WTC11 (cell line): ENCODE measurements around the gene BEX4. TPM values are rescaled to one million over a fixed set of nuclear protein-coding genes. Genes with fewer than 3 reads are reported as not detected.

Experiments
- ATAC-seq: fragments of 200-7000 bp; cut with Tn5 transposase; 2 replicates; pipeline ENCODE4 v1.10.0; 2021; ENCODE audit warnings: mild to moderate bottlenecking, moderate library complexity
- Bru-seq: library from RNA; stranded (reverse); fragments of 400-500 nt; gene quantifications from one replicate; lab custom pipeline; 2021; lab: Mats Ljungman, UMichigan
- CTCF ChIA-PET: fragments of 300-600 bp; sonication (Branson Sonifier 250); formaldehyde crosslinking; loops from one replicate; lab custom pipeline; 2021; ENCODE audit warnings: antibody characterized with exemption; lab: Charles Lee
- POLR2A ChIA-PET: fragments of 350-600 bp; sonication (Branson Sonifier 250); formaldehyde crosslinking; loops from one replicate; lab custom pipeline; 2021; ENCODE audit warnings: antibody characterized with exemption; lab: Charles Lee
- DNase-seq: peaks from one replicate; pipeline ENCODE4 v3.0.0; 2021; ENCODE audit warnings: low spot score
- H3K27ac Mint-ChIP-seq: 2 replicates; pipeline ENCODE4 v1.8.0; 2021; ENCODE audit warnings: mixed read lengths
- H3K27me3 Mint-ChIP-seq: 2 replicates; pipeline ENCODE4 v1.8.0; 2021; ENCODE audit warnings: low read depth, mild to moderate bottlenecking, moderate library complexity, mixed read lengths
- H3K36me3 Mint-ChIP-seq: 2 replicates; pipeline ENCODE4 v1.8.0; 2021; ENCODE audit warnings: mixed read lengths
- H3K4me1 Mint-ChIP-seq: 2 replicates; pipeline ENCODE4 v1.8.0; 2022; ENCODE audit warnings: mixed read lengths
- H3K4me3 Mint-ChIP-seq: 2 replicates; pipeline ENCODE4 v1.8.0; 2021; ENCODE audit warnings: mild to moderate bottlenecking, moderate library complexity, mixed read lengths
- H3K9me3 Mint-ChIP-seq: 2 replicates; pipeline ENCODE4 v1.8.0; 2021; ENCODE audit warnings: mixed read lengths
- ARID4B ChIP-seq: sonication (generic); formaldehyde crosslinking; IDR thresholded peaks from 2 replicates; pipeline ENCODE4 v1.8.0; 2023; ENCODE audit warnings: missing genetic modification reagents, mild to moderate bottlenecking, borderline replicate concordance
- CTCF ChIP-seq: fragments of 200-600 bp; IDR thresholded peaks from 2 replicates; pipeline ENCODE4 v1.8.0; 2022; ENCODE audit warnings: antibody characterized with exemption
- FOXK1 ChIP-seq: sonication (generic); formaldehyde crosslinking; IDR thresholded peaks from 2 replicates; pipeline ENCODE4 v1.8.0; 2022; ENCODE audit warnings: mild to moderate bottlenecking, moderate library complexity, missing genetic modification reagents
- FOXP1 ChIP-seq: sonication (generic); formaldehyde crosslinking; IDR thresholded peaks from 2 replicates; pipeline ENCODE4 v1.8.0; 2022; ENCODE audit warnings: missing genetic modification reagents, mild to moderate bottlenecking, moderate library complexity, borderline replicate concordance
- GRHL2 ChIP-seq: fragments of 250-450 bp; sonication (Bioruptor Pico); IDR thresholded peaks from 2 replicates; pipeline ENCODE4 v1.8.0; 2022; ENCODE audit warnings: mild to moderate bottlenecking, moderate library complexity; ENCODE audit not compliant: insufficient replicate concordance, severe bottlenecking
- MAX ChIP-seq: sonication (generic); formaldehyde crosslinking; IDR thresholded peaks from 2 replicates; pipeline ENCODE4 v1.8.0; 2022; ENCODE audit warnings: mild to moderate bottlenecking, missing genetic modification reagents
- MXD4 ChIP-seq: fragments of 250-450 bp; sonication (Bioruptor Pico); IDR thresholded peaks from 2 replicates; pipeline ENCODE4 v1.8.0; 2021; ENCODE audit warnings: mild to moderate bottlenecking, moderate library complexity, borderline replicate concordance
- PRRX2 ChIP-seq: fragments of 250-450 bp; sonication (Bioruptor Pico); IDR thresholded peaks from 2 replicates; pipeline ENCODE4 v1.8.0; 2021; ENCODE audit warnings: mild to moderate bottlenecking
- SOX15 ChIP-seq: fragments of 250-450 bp; sonication (Bioruptor Pico); IDR thresholded peaks from 2 replicates; pipeline ENCODE4 v1.9.0; 2021; ENCODE audit warnings: mild to moderate bottlenecking
- SP1 ChIP-seq: sonication (generic); formaldehyde crosslinking; conservative IDR thresholded peaks from 2 replicates; pipeline ENCODE4 v1.8.1; 2022; ENCODE audit warnings: missing genetic modification reagents
- USF1 ChIP-seq: sonication (generic); formaldehyde crosslinking; IDR thresholded peaks from 2 replicates; pipeline ENCODE4 v1.8.0; 2022; ENCODE audit warnings: mild to moderate bottlenecking, missing genetic modification reagents
- USF2 ChIP-seq: sonication (generic); formaldehyde crosslinking; IDR thresholded peaks from 2 replicates; pipeline ENCODE4 v1.8.1; 2023; ENCODE audit warnings: mild to moderate bottlenecking, missing genetic modification reagents, moderate library complexity
- ZBTB21 ChIP-seq: sonication (generic); formaldehyde crosslinking; IDR thresholded peaks from 2 replicates; pipeline ENCODE4 v1.8.1; 2023; ENCODE audit warnings: mild to moderate bottlenecking, missing genetic modification reagents, borderline replicate concordance
- long read RNA-seq, 3 experiments: library from RNA in 1 of 3; library from capped mRNA in 1 of 3; library from polyadenylated mRNA in 1 of 3; unstranded in 2 of 3; stranded (forward) in 1 of 3; transcript quantifications; one replicate each; pipeline ENCODE4 v2.0.0, GENCODE V29; 2021
- total RNA-seq: library from RNA; stranded (reverse); gene quantifications from 3 replicates; pipeline ENCODE4 v1.2.3, GENCODE V29; 2021

The BEX4 gene, protein sequence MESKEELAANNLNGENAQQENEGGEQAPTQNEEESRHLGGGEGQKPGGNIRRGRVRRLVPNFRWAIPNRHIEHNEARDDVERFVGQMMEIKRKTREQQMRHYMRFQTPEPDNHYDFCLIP
- total RNA-seq (57.9 to 71.6 TPM (median 67.9 TPM) in 3 replicates), Bru-seq, nascent RNA (percentile 95 among the genes with signal in this experiment)
- long read RNA-seq, experiment 1, transcript BEX4-202 (3 exons, 1,328 nt) = major isoform, 215 of 236 reads
- long read RNA-seq, experiment 1, transcript BEX4-201 (2 exons, 1,066 nt) = minor isoform, 5 of 236 reads
- long read RNA-seq, experiment 1, partial matches to known transcripts = 3 of 236 reads
- long read RNA-seq, experiment 1, other reads (novel, unspliced or antisense) = 13 of 236 reads
- long read RNA-seq, experiment 2, transcript BEX4-202 (3 exons, 1,328 nt) = major isoform, 98 of 159 reads
- long read RNA-seq, experiment 2, partial matches to known transcripts = 15 of 159 reads
- long read RNA-seq, experiment 2, other reads (novel, unspliced or antisense) = 45 of 159 reads
- long read RNA-seq, experiment 3, transcript BEX4-202 (3 exons, 1,328 nt) = major isoform, 471 of 523 reads
- long read RNA-seq, experiment 3, transcript BEX4-201 (2 exons, 1,066 nt) = minor isoform, 15 of 523 reads
- long read RNA-seq, experiment 3, partial matches to known transcripts = 24 of 523 reads
- long read RNA-seq, experiment 3, other reads (novel, unspliced or antisense) = 13 of 523 reads

DNA sequence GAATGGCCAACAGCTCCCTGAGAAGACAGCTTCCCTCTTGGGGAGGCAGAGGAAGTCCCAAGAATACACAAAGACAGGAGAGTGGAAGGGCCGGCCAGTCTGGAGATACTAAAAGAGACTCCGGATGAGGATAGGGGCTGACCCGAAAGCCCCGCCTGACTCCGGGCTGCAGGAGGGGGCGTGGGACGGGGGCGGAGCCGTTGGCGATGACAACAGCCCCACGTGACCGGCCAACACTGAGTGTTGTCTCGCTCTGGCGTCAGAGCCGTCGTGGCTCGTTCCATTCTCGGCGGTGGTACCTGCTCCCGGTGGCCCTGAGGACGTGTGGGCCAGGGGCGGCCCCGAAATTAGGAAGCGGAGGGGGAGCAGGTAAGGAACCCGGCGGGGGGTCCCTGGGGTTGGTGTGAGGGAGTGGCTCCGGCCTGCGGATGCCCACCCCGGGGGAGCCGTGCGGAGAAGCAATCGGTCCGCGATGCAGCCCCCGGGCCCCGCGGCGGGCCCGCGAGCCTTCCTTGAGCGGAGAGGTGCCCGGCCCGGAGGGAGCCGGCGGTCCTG, at the start of gene BEX4:
BEX4 (plus strand) TSS at position 239 of the 555 bp plus-strand sequence. CDS start 1,046 bp downstream, outside the sequence.
- ChIA-PET POLR2A (interaction anchor here (0.6 to 1.0 kb wide), 3 partner anchors 40 to 161 kb away, joined by 3 read pairs; partner anchors contain the start of genes BEX3 and TCEAL8), CTCF (interaction anchor here (1.4 kb wide), 1 partner anchor 249 kb away, joined by 4 read pairs; no protein-coding TSS in a partner anchor)
- H3K9me3 Mint-ChIP-seq = no peaks in the 10 kb centered on the region
- H3K4me1 Mint-ChIP-seq = peaks cover 24% of the 10 kb centered on the region
- H3K4me3 Mint-ChIP-seq = peak within 1 kb of the TSS; percentile 77
- peak; percentile 91 for ATAC-seq
- H3K36me3 Mint-ChIP-seq = peaks cover 12% of the 10 kb centered on the region
- peak; percentile 89 for DNase-seq
- TF ChIP-seq PRRX2 (no peak), USF1 (CRISPR knock-in tag) (peak; percentile 92), ARID4B (CRISPR knock-in tag) (no peak), SP1 (0 out of 2 replicates have a peak, but pooled peaks have one; percentile 51), SOX15 (no peak), FOXP1 (CRISPR knock-in tag) (0 out of 2 replicates have a peak, but pooled peaks have one; percentile 30), FOXK1 (CRISPR knock-in tag) (peak; percentile 82), GRHL2 (CRISPR knock-in tag) (no peak), CTCF (no peak), ZBTB21 (CRISPR knock-in tag) (0 out of 2 replicates have a peak, but pooled peaks have one; percentile 65), USF2 (CRISPR knock-in tag) (peak; percentile 94), MAX (CRISPR knock-in tag) (peak; percentile 24; the same call in 1 of the 2 replicates)
- H3K27me3 Mint-ChIP-seq = peaks cover 8% of the 10 kb centered on the region
- peak within 1 kb of the TSS; percentile 98 for H3K27ac Mint-ChIP-seq

- no peaks in the 10 kb centered on the region for H3K36me3 Mint-ChIP-seq
- ATAC-seq (no peak), DNase-seq (no peak)
- no peak overlapping the region for H3K4me3 Mint-ChIP-seq
- H3K4me1 Mint-ChIP-seq = peaks cover 4% of the 10 kb centered on the region; the same call in 1 of the 2 replicates
- H3K27me3 Mint-ChIP-seq = peaks cover 3% of the 10 kb centered on the region
- H3K27ac Mint-ChIP-seq = no peak overlapping the region
- CTCF ChIA-PET = no interaction called here
- POLR2A ChIA-PET = no interaction called here
- no peak for TF ChIP-seq MXD4
- no peaks in the 10 kb centered on the region for H3K9me3 Mint-ChIP-seq
These were observed 44.7 kb upstream of the BEX4 start for GRCh38 chrX:103170216-103170615.
